ENCODE data around the gene THSD7B. TPM values are rescaled to one million over a fixed set of nuclear protein-coding genes. Genes with fewer than 3 reads are reported as not detected.

The THSD7B gene
- total RNA-seq, 1 donor, result 0.36 TPM

GRCh38 chr2:136770384-136770783 is 5.0 kb downstream of the THSD7B start:
- TF ChIP-seq CTCF (IDR thresholded peaks at IDR 0.05; ENCODE audit: insufficient read depth, low read length), result no peak
- DNase-seq (ENCODE audit: low read depth), result no peak
- H3K4me3 ChIP-seq (ENCODE audit: low read depth, low read length), result no peak overlapping the region

- DNase-seq (ENCODE audit: low read depth), result no peak
- no peak overlapping the region for H3K4me3 ChIP-seq (ENCODE audit: low read depth, low read length)
- no peak for TF ChIP-seq CTCF (IDR thresholded peaks at IDR 0.05; ENCODE audit: insufficient read depth, low read length)
Observed at GRCh38 chr2:136777391-136777790, 12.0 kb downstream of the THSD7B start.

GRCh38 chr2:136783856-136784255 is 18.5 kb downstream of the THSD7B start:
- no peak for DNase-seq (ENCODE audit: low read depth)
- no peak for TF ChIP-seq CTCF (IDR thresholded peaks at IDR 0.05; ENCODE audit: insufficient read depth, low read length)
- H3K4me3 ChIP-seq (ENCODE audit: low read depth, low read length), result no peak overlapping the region

GRCh38 chr2:136785215-136785614 is 19.9 kb downstream of the THSD7B start:
- no peak for TF ChIP-seq CTCF (IDR thresholded peaks at IDR 0.05; ENCODE audit: insufficient read depth, low read length)
- DNase-seq (ENCODE audit: low read depth), result no peak
- no peak overlapping the region for H3K4me3 ChIP-seq (ENCODE audit: low read depth, low read length)

- no peak overlapping the region for H3K4me3 ChIP-seq (ENCODE audit: low read depth, low read length)
- no peak for TF ChIP-seq CTCF (IDR thresholded peaks at IDR 0.05; ENCODE audit: insufficient read depth, low read length)
- no peak for DNase-seq (ENCODE audit: low read depth)
Observed at GRCh38 chr2:136787970-136788369, 22.6 kb downstream of the THSD7B start.

- no peak for DNase-seq (ENCODE audit: low read depth)
- no peak for TF ChIP-seq CTCF (IDR thresholded peaks at IDR 0.05; ENCODE audit: insufficient read depth, low read length)
- no peak overlapping the region for H3K4me3 ChIP-seq (ENCODE audit: low read depth, low read length)
Observed at GRCh38 chr2:136796339-136796738, 31.0 kb downstream of the THSD7B start.

GRCh38 chr2:136798766-136799165 is 33.4 kb downstream of the THSD7B start:
- no peak for DNase-seq (ENCODE audit: low read depth)
- no peak overlapping the region for H3K4me3 ChIP-seq (ENCODE audit: low read depth, low read length)
- no peak for TF ChIP-seq CTCF (IDR thresholded peaks at IDR 0.05; ENCODE audit: insufficient read depth, low read length)

Measured in fibroblast of the aortic adventitia (primary cell).